HG03135 (cell line): ENCODE measurements around the gene PLPPR3.

Experiments
- ATAC-seq: cut with Tn5 transposase; IDR thresholded peaks from one replicate; pipeline ENCODE4 v1.9.1; 2021; ENCODE audit warnings: mild to moderate bottlenecking, moderate library complexity; ENCODE audit not compliant: unreplicated experiment

The PLPPR3 gene

DNA sequence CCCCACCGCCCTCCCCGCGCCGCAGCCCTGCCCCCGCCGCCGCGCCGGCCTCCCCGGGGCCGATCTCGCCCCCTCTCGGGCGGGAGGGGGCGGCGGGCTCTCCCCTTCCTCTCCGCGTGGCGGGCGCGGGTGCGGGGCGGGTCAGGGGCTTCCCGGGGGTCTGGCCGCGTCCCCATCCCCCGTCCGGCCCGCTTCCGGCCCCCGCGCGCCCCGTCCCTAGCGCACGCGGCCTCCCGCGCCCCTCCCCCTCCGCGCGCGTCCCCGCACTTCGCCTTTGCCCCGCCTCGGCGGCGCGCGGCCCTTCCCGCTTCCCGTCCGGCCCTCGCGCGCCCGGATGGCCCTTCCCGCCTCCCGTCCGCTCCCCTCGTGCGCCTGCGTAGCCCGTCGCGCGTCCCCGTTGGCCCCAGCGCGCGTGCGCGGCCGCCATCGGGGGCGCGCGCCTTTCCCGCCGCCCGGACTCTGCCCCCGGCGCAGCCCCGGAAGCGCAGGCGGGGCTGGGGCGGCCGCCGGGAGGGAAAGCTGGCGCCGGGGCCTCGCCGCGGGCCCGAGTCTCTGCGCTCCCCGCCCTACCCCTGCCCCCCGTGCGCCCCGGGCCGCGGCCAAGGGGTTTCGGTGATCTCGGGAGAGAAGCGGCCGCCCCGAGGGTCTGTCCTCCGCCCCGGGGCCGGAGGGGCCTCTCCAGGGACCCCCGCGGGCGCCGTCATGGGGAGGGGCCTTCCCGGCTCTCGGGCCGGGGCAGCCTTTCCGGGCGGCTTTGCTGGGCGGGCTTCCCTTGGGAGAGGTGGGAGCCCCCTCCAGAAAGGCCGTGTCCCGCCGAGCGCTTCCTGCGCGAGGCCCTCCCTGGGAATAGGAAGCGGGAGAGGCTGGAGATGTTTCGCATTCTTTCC, 24.0 kb downstream of the PLPPR3 start:
- ATAC-seq, result peak; percentile 34

DNA sequence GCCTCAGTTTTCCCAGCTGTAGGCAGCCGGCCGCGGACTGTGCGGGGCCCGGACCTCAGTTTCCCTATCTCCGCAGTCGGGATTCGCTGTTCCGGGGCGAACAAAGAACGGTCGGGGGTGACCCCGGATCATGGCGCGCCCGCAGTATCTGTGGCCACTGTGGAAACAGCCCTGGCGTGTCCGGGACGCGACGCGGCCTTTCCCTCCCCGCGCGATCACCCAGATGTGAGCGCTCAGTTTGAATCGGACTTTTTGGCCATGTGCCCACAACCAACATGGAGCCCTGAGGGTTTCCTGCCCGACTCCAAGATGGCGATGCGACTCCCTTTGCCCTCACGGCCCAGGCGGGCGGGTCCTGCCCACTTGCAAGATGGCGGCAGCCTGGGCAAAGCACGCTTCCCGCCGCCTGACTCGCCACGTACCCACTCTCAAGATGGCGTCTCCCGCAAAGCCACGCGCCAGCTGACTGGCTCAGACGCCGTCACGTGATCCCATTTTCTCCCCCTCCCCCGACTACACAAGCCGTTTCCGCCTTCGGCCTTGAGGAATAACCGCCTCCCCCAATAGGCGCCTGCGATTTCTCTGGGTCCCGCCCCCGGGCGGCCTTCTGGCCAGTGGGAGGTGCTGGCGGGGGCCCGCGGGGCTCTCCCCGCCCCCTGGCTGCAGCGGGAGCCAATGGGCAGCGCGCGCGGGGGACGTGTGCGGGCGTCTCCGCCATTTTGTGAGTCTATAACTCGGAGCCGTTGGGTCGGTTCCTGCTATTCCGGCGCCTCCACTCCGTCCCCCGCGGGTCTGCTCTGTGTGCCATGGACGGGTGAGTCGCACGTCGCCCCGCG, 24.8 kb downstream of the PLPPR3 start, which contains the start of gene PTBP1:
Gene PTBP1 (plus strand): TSS at position 761 of the 836 bp plus-strand sequence. CDS start 46 bp downstream, at position 807.
- peak; percentile 79 for ATAC-seq

GRCh38 chr19:795691-796581, 25.8 kb downstream of the PLPPR3 start:
- ATAC-seq, result no peak

- no peak for ATAC-seq
These were observed 26.6 kb downstream of the PLPPR3 start for GRCh38 chr19:795073-795611.

GRCh38 chr19:793806-794205, 27.9 kb downstream of the PLPPR3 start:
- ATAC-seq, result no peak

GRCh38 chr19:792306-792885, 29.4 kb downstream of the PLPPR3 start:
- no peak for ATAC-seq

- no peak for ATAC-seq
These were observed 30.0 kb downstream of the PLPPR3 start for GRCh38 chr19:791567-792305.

GRCh38 chr19:791007-791566, 30.7 kb downstream of the PLPPR3 start:
- ATAC-seq, result no peak

DNA sequence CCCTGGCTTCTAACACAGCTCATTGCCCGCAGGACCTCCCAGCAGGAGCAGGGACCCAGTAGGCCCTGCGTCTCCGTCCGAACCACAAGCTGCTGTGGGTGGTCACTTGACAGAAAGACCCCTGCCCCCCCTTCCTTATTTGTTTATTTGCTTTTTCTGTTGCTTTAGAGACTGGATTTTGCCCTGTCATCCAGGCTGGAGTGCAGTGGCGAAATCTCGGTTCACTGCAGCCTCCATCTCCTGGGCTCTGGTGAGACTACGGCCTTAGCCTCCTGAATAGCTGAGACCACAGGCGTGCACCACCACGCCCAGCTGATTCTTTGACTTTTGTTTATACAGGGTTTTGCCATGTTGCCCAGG, 32.1 kb downstream of the PLPPR3 start:
- no peak for ATAC-seq

GRCh38 chr19:788983-789700, 32.6 kb downstream of the PLPPR3 start:
- ATAC-seq, result no peak

- no peak for ATAC-seq
These were observed 33.1 kb downstream of the PLPPR3 start for GRCh38 chr19:788686-788982.

- ATAC-seq, result no peak
These were observed 34.2 kb downstream of the PLPPR3 start for GRCh38 chr19:787536-787935.

DNA sequence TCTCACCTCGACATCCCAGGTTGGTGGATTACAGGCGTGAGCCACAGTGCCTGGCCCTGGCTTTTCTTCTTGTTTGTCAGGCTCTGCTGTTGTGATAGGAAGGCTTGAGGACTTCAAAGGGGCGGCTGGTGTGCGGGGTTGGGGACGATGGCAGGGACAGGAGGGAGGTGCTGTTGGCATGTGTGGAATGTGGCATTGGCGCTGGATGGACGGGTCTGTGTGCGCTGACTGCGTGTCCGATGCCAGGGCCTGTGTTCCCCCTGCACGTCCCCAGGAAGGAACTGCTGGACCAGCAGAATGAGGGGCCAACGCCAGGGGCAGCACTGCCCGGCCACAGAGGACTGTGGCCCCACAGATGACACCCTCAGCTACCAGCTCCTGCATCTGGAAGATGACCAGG, 37.2 kb downstream of the PLPPR3 start:
- ATAC-seq, result no peak

- ATAC-seq, result no peak
These were observed 38.7 kb downstream of the PLPPR3 start for GRCh38 chr19:782878-783668.

GRCh38 chr19:782185-782877, 39.4 kb downstream of the PLPPR3 start:
- ATAC-seq, result no peak

DNA sequence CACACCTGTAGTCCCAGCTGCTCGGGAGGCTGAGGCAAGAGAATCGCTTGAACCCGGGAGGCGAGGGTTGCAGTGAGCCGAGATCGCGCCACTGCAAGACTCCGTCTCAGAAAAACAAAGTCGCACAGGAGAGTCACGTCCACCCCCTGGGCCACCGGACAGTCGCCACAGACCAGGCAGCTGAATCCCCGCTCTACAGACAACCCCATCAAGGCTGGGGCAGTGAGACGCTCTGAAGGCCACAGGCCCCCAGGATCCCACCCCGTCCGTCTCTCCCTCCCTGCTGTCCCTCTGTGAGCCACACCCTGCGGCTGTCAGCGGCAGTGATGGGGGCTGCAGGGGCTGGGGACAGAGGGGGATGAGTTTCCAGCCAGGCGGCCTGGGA, 40.0 kb downstream of the PLPPR3 start:
- no peak for ATAC-seq

GRCh38 chr19:780935-781334, 40.8 kb downstream of the PLPPR3 start:
- ATAC-seq, result no peak
